ENCODE measurements around the gene CISH. TPM values are rescaled to one million over a fixed set of nuclear protein-coding genes. Genes with fewer than 3 reads are reported as not detected.

CISH gene
- total and polyA plus RNA-seq, 9 of the 15 experiments (the other 6 are each of a cell fraction or from before 2014, with no cell fraction given): 1.7 to 47.7 (median 18.3) TPM

GRCh38 chr3:50612970-50613846 is 1.6 kb upstream of the CISH start:
- peak overlapping the region; percentile 69 for H3K27ac ChIP-seq (ENCODE audit: extremely low read depth, low read depth, low read length)
- peak overlapping the region; percentile 87 for H3K4me3 ChIP-seq
- H3K27me3 ChIP-seq (ENCODE audit: control insufficient read depth in 2 of 2, insufficient read depth in 2 of 2, low read length in 2 of 2): no peaks in the 10 kb centered on the region
- H3K79me2 ChIP-seq (ENCODE audit: control insufficient read depth, insufficient read depth, low read length): peaks cover 64% of the 10 kb centered on the region
- peaks cover 22% of the 10 kb centered on the region; the same call in 1 of the 2 replicates for H4K20me1 ChIP-seq (replicated peaks; ENCODE audit: control insufficient read depth, insufficient read depth, low read length)
- 8% methylated on average over 5 of the region's 6 CpGs for WGBS (ENCODE audit: insufficient coverage, low coverage, missing lambda C conversion rate)
- in situ Hi-C loops (cut with MboI) (loop anchor here (5.0 kb wide), 1 partner anchor 36 kb away; no protein-coding TSS in a partner anchor), intact Hi-C loops (cut with micrococcal nuclease) (loop anchor here (1.0 to 10.0 kb wide), 3 partner anchors 12 to 772 kb away; partner anchors contain the start of genes MANF and TMEM115)
- no peak overlapping the region for H2AFZ ChIP-seq (ENCODE audit: low read depth, low read length)
- H3K4me1 ChIP-seq (replicated peaks in 1 of 2; ENCODE audit: control insufficient read depth in 2 of 2, insufficient read depth in 2 of 2, low read length in 2 of 2): peaks cover 21 to 38% of the 10 kb centered on the region in 2 experiments; a peak in 4 of 5 replicates
- H3K9ac ChIP-seq (ENCODE audit: insufficient read depth in 1 of 2, low read depth in 2 of 2, low read length in 2 of 2): peak overlapping the region; percentile 65 to 92; a peak in 3 of 4 replicates
- FAIRE-seq (peak; percentile 42), ATAC-seq (no peak), DNase-seq (ENCODE audit: extremely low read depth in 1 of 4, low spot score in 3 of 4) (no peak)
- H3K9me3 ChIP-seq (replicated peaks; ENCODE audit: control insufficient read depth, insufficient read depth, low read depth, low read length): no peaks in the 10 kb centered on the region
- no TSS peak for BruUV-seq (replicated peaks)
- POLR2A ChIA-PET: interaction anchor here (0.6 to 2.0 kb wide), 6 partner anchors 10 to 41 kb away, joined by 3 to 4 read pairs (median 3); no protein-coding TSS in a partner anchor
- peak overlapping the region; percentile 82 for H3K4me2 ChIP-seq (ENCODE audit: insufficient read depth, low read length)
- peaks cover 27% of the 10 kb centered on the region for H3K36me3 ChIP-seq (ENCODE audit: control insufficient read depth, insufficient read depth, low read length)
- TF ChIP-seq, protein P1, sequence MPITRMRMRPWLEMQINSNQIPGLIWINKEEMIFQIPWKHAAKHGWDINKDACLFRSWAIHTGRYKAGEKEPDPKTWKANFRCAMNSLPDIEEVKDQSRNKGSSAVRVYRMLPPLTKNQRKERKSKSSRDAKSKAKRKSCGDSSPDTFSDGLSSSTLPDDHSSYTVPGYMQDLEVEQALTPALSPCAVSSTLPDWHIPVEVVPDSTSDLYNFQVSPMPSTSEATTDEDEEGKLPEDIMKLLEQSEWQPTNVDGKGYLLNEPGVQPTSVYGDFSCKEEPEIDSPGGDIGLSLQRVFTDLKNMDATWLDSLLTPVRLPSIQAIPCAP (CRISPR knock-in tag; IDR thresholded peaks at IDR 0.05; ENCODE audit: borderline replicate concordance): no peak
- TF ChIP-seq, protein P2, sequence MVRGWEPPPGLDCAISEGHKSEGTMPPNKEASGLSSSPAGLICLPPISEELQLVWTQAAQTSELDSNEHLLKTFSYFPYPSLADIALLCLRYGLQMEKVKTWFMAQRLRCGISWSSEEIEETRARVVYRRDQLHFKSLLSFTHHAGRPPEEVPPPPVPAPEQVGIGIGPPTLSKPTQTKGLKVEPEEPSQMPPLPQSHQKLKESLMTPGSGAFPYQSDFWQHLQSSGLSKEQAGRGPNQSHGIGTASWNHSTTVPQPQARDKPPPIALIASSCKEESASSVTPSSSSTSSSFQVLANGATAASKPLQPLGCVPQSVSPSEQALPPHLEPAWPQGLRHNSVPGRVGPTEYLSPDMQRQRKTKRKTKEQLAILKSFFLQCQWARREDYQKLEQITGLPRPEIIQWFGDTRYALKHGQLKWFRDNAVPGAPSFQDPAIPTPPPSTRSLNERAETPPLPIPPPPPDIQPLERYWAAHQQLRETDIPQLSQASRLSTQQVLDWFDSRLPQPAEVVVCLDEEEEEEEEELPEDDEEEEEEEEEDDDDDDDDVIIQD (CRISPR knock-in tag; IDR thresholded peaks at IDR 0.05): no peak
- TF ChIP-seq, protein P3, sequence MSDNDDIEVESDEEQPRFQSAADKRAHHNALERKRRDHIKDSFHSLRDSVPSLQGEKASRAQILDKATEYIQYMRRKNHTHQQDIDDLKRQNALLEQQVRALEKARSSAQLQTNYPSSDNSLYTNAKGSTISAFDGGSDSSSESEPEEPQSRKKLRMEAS (CRISPR knock-in tag; IDR thresholded peaks at IDR 0.05): no peak
- TF ChIP-seq ARNT (IDR thresholded peaks at IDR 0.05): no peak
- 0 out of 2 replicates have a peak, but pooled peaks have one; percentile 7 for TF ChIP-seq ZKSCAN1 (IDR thresholded peaks at IDR 0.05; ENCODE audit: low read depth, low read length)
- TF ChIP-seq ZNF589 (CRISPR knock-in tag; IDR thresholded peaks at IDR 0.05; ENCODE audit: low read depth): no peak
- TF ChIP-seq E2F3 (CRISPR knock-in tag; IDR thresholded peaks at IDR 0.05): no peak
- TF ChIP-seq NFIC (IDR thresholded peaks at IDR 0.05): peak; percentile 29; the same call in 1 of the 2 replicates
- TF ChIP-seq ETV6 (IDR thresholded peaks at IDR 0.05; ENCODE audit: borderline replicate concordance in 1 of 2, low read depth in 2 of 2, low read length in 1 of 2): 0 out of 4 replicates have a peak, but pooled peaks of 1 of the 2 experiments have one; percentile 17
- no peak for TF ChIP-seq ETV6 (CRISPR knock-in tag; IDR thresholded peaks at IDR 0.05; ENCODE audit: borderline replicate concordance)
- no peak for TF ChIP-seq PRMT5 (CRISPR knock-in tag; IDR thresholded peaks at IDR 0.05)
- CTCF ChIA-PET (ENCODE audit: low intra/inter-chr PET ratio): interaction anchor here (0.9 to 5.4 kb wide), 3 partner anchors 41 to 94 kb away, joined by 3 to 56 read pairs (median 6); no protein-coding TSS in a partner anchor
- no peaks in the 10 kb centered on the region for H3K9me1 ChIP-seq (ENCODE audit: control insufficient read depth, insufficient read depth, low read length)

Data from K562 (cell line).